HUES48 (cell line): ENCODE data around the gene PAFAH2.
"Not testable (repeated sequence)": the region's sequence is repeated elsewhere in the genome, so short reads cannot be mapped to it uniquely, and the experiment has no call there.

ENCODE experiments used
- H3K27ac ChIP-seq: one replicate; pipeline ENCODE4 v1.7.0; 2013; ENCODE audit warnings: low read depth, low read length, inconsistent platforms
- H3K27me3 ChIP-seq: 2 replicates; pipeline ENCODE4 v1.6.1; 2013; ENCODE audit warnings: mild to moderate bottlenecking, low read length; ENCODE audit not compliant: control insufficient read depth, insufficient read depth
- H3K36me3 ChIP-seq: 2 replicates; pipeline ENCODE4 v1.6.1; 2013; ENCODE audit warnings: low read length; ENCODE audit not compliant: control insufficient read depth, insufficient read depth
- H3K4me1 ChIP-seq: 2 replicates; pipeline ENCODE4 v1.6.1; 2013; ENCODE audit warnings: mild to moderate bottlenecking, low read length; ENCODE audit not compliant: control insufficient read depth, insufficient read depth
- H3K4me3 ChIP-seq: 2 replicates; pipeline ENCODE4 v1.5.1; 2013; ENCODE audit warnings: mild to moderate bottlenecking, low read depth, low read length
- H3K9ac ChIP-seq: 2 replicates; pipeline ENCODE4 v1.6.1; 2013; ENCODE audit warnings: mild to moderate bottlenecking, low read depth, low read length, moderate library complexity
- H3K9me3 ChIP-seq: 2 replicates; pipeline ENCODE4 v1.6.1; 2013; ENCODE audit warnings: low read length; ENCODE audit not compliant: control insufficient read depth, insufficient read depth

The PAFAH2 gene

DNA sequence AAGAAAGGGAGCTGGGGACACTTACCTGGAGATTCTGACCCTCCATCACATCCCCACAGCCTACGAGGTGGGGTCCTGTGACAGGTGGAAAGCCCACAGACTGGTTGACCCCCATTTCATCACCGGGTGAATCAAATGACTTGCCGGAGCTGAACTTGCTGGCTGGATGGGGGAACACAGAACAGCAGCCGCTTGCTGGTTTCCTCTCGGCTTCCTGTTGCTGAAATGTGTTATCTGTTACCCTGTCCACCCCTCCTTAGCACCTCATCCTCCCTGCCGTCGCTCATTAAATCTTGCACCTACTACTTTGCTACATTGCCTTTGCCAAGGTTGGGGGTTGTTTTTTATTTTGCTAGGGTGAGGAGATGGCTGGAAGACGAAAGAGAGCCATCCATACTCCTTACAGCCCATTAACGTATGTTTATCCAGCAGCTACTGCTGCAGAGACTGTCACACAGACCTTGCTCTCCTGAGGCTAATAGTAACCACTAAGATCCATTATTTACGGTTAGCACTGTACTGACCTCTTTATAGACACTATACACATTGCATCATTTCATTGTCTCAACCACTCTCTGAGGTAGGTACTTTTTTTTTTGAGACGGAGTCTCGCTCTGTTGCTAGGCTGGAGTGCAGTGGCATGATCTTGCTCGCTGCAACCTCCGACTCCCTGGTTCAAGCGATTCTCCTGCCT is 7.0 kb downstream of the PAFAH2 start:
- Histone ChIP-seq H3K27ac (no peak overlapping the region), H3K4me1 (peaks cover 4% of the 10 kb centered on the region; the same call in 1 of the 2 replicates)

DNA sequence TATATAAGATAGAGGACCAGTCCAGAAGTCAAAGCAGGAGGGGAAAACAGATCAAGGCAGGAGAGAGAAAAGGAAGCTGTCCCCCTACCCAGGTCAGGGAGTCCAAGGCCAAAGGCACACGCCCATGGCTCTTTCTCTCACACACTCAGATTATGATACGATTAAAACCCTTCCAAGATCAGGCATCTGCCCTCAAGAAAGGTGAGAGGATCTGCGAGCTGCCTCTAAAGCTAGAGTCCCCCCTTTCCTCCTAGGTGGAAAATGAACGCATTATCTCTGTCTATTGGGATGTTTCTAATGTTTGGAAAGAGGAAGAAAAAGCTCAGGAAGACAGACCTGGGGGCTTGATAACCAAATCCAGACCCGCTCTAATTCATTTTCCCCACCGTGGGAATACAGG is 7.6 kb downstream of the PAFAH2 start:
- H3K27me3 ChIP-seq = no peaks in the 10 kb centered on the region
- no peak overlapping the region for H3K9ac ChIP-seq
- H3K27ac ChIP-seq = no peak overlapping the region
- no peak overlapping the region for H3K4me3 ChIP-seq
- peaks cover 34% of the 10 kb centered on the region for H3K36me3 ChIP-seq
- no peaks in the 10 kb centered on the region for H3K9me3 ChIP-seq
- peaks cover 4% of the 10 kb centered on the region; the same call in 1 of the 2 replicates for H3K4me1 ChIP-seq

More for the DNA sequence above, 7.0 kb downstream of the PAFAH2 start:
- H3K4me3 ChIP-seq = no peak overlapping the region
- no peaks in the 10 kb centered on the region for H3K27me3 ChIP-seq
- peaks cover 28% of the 10 kb centered on the region for H3K36me3 ChIP-seq
- H3K9me3 ChIP-seq = no peaks in the 10 kb centered on the region
- no peak overlapping the region for H3K9ac ChIP-seq

DNA sequence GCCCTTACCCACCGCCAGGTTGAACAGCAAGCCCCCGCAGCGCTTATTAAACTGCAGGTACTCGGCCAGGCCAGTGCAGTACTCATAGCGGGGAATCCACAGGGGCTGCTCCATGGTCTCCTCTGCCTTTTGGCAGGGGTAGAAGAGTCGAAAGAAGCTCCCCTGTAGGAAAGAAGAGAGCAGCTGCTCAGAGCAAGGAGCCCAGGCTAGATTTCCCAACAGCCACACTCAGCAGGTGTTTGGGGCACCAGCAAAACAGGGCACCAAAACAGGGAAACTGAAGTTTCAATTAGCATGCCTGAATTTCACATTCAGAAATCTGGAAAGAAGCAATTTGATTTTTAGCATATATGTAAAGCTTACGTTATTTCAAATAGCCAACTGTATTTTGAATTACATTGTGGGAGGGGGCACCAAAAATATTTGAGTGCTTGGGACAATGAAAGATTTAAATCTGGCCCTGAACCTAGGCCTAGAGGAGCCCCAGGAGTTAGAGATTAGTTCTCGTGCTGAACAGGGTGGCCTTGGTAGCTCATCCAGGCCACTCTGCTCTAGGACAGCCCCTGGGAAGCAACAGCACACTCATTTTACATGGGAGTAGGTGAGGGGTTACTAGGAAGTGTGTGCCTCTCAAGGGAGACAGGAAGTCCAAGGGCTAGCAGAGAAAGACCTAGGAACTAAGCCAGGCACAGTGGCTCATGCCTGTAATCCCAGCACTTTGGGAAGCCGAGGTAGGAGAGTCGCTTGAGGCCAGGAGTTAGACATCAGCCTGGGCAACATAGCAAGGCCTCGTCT is 8.2 kb downstream of the PAFAH2 start:
- Histone ChIP-seq H3K27me3 (no peaks in the 10 kb centered on the region), H3K36me3 (peaks cover 37% of the 10 kb centered on the region), H3K27ac (no peak overlapping the region), H3K9ac (no peak overlapping the region), H3K4me1 (peaks cover 4% of the 10 kb centered on the region; the same call in 1 of the 2 replicates), H3K9me3 (no peaks in the 10 kb centered on the region), H3K4me3 (no peak overlapping the region)

DNA sequence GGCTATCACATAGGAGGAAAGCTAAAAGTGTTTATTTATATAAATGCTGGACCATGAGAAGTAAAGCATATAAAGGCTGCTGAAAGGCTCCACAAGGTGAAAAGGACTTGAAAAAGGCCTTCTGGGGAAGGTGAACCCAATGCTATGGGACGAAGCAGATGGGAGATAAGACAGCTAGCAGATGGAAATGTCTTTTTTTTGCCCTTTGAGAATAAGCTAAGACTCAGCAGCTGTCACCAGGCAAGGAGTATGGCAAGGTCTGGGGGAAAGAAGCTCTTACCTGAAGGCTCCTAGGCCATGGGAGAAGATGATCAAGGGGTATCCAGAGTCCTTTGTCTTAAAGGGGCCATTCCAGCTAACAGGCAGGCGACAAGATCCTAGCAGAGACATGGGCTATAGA is 9.9 kb downstream of the PAFAH2 start:
- Histone ChIP-seq H3K4me3 (no peak overlapping the region), H3K27me3 (no peaks in the 10 kb centered on the region), H3K27ac (no peak overlapping the region), H3K4me1 (no peaks in the 10 kb centered on the region), H3K36me3 (peaks cover 48% of the 10 kb centered on the region), H3K9me3 (no peaks in the 10 kb centered on the region), H3K9ac (no peak overlapping the region)

DNA sequence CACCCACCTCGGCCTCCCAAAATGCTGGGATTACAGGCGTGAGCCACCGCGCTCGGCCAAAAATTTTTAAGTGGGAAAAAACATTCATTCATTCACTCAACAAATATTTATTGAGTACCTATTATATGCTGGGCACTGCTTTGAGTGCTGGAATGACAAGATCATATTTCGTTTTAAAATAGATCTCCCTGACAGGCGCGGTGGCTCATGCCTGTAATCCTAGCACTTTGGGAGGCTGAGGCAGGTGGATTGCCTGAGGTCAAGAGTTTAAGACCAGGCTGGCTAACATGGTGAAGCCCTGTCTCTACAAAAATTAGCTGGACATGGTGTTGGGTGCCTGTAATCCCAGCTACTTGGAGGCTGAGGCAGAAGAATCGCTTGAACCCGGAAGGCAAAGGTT is 11.1 kb downstream of the PAFAH2 start:
- not testable (repeated sequence) for H3K27ac ChIP-seq, H3K27me3 ChIP-seq, H3K4me3 ChIP-seq, H3K9me3 ChIP-seq, H3K4me1 ChIP-seq, H3K9ac ChIP-seq
- H3K36me3 ChIP-seq = peaks cover 59% of the 10 kb centered on the region

DNA sequence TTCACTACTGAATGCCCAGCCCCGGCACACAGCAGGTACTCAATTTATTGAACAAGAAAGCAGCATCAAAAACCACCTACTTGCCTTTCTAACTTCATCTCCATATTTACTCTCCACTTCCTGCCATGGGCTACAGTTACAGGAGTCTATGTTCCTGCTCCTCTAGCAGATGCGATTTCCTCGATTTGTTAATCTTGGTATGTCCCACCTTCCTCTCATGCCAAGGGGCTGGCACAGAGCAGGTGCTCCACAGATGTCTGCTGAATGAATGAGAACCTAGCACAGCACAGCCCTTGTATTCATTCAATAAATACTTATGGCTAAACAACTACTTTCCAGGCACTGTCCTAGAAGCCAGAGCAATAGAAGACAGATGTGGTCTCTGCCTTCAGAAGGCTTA is 12.2 kb downstream of the PAFAH2 start:
- Histone ChIP-seq H3K4me3 (no peak overlapping the region), H3K36me3 (peaks cover 68% of the 10 kb centered on the region), H3K9ac (no peak overlapping the region), H3K27ac (no peak overlapping the region), H3K27me3 (no peaks in the 10 kb centered on the region), H3K4me1 (no peaks in the 10 kb centered on the region), H3K9me3 (no peaks in the 10 kb centered on the region)

DNA sequence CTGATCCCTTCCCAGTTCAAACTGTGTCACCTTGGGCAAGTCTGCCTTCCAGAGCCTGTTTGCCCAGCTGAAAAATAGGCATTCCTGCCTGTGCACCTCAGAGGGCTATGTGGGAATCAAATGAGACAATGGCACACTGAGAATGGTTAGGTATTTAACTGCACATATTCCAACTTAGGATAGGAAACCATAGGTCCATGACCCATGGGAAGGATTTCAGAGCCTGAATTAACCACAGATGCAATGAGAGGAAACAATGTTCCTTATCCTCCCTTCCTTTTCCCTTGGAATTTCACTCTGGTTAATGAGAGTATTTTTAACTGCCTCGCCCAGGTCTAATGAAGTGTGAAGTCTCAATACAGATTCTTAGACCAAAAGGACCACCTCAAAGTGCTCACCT is 12.7 kb downstream of the PAFAH2 start:
- Histone ChIP-seq H3K27ac (no peak overlapping the region), H3K36me3 (peaks cover 70% of the 10 kb centered on the region), H3K27me3 (no peaks in the 10 kb centered on the region), H3K9me3 (no peaks in the 10 kb centered on the region), H3K4me3 (no peak overlapping the region), H3K4me1 (no peaks in the 10 kb centered on the region), H3K9ac (no peak overlapping the region)

DNA sequence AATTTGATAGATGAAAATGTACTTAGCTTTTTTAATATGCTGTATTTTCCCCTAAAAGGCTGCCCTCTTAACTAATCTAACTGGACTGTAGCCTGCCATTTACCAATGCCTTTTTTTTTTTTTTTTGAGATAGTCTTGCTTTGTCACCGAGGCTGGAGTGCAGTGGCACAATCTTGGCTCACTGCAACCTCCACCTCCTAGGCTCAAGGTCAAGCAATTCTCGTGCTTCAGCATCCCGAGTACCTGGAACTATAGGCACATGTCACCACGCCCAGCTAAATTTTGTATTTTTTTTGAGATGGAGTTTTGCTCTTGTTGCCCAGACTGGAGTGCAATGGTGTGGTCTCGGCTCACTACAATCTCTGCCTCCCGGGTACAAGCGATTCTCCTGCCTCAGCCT is 18.7 kb downstream of the PAFAH2 start:
- no peaks in the 10 kb centered on the region for H3K9me3 ChIP-seq
- H3K4me1 ChIP-seq = no peaks in the 10 kb centered on the region
- no peak overlapping the region for H3K4me3 ChIP-seq
- no peak overlapping the region for H3K9ac ChIP-seq
- no peaks in the 10 kb centered on the region for H3K27me3 ChIP-seq
- H3K36me3 ChIP-seq = peaks cover 56% of the 10 kb centered on the region
- no peak overlapping the region for H3K27ac ChIP-seq

DNA sequence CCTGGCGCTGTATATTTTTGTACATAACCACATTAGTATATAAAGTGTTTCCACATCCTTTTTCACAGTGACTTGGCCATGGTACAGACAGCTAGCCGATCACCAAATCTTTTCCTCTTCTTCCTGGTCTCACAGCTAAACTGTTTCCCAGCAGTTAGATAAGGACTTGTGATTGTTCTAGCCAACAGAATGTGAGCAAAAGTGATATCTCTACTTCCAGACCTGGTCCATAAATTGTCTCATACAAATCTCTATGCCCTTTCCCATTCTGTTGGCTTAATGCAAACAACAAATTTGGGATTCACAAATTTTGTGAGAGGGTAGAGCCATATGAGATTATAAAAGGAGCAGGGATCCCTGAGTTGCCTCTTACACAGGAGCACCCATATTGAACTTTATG is 19.5 kb downstream of the PAFAH2 start:
- Histone ChIP-seq H3K9me3 (no peaks in the 10 kb centered on the region), H3K27me3 (no peaks in the 10 kb centered on the region), H3K9ac (no peak overlapping the region), H3K4me1 (no peaks in the 10 kb centered on the region), H3K4me3 (no peak overlapping the region), H3K36me3 (peaks cover 55% of the 10 kb centered on the region), H3K27ac (no peak overlapping the region)

DNA sequence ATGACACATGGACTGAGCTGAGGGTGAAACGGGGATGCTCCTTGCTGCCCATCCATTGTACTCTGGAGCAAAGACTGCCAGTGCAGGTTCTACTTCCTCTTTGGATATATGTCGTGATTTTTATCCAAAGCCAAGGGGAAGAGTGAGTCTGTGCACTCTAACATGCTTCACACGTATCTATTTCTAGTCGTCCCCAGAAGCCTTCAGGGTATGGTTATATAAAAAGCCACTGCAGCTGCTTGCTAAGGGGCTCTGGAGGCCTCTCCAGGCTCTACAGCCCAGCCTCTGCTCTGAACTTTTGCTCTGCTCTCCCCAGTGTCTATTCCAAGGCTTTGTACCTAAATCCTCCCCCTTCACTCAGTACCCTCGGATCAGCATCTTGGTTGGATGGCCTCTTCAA is 20.1 kb downstream of the PAFAH2 start:
- Histone ChIP-seq H3K27me3 (no peaks in the 10 kb centered on the region), H3K27ac (no peak overlapping the region), H3K9me3 (no peaks in the 10 kb centered on the region), H3K36me3 (peaks cover 55% of the 10 kb centered on the region), H3K4me3 (no peak overlapping the region), H3K4me1 (no peaks in the 10 kb centered on the region), H3K9ac (no peak overlapping the region)

DNA sequence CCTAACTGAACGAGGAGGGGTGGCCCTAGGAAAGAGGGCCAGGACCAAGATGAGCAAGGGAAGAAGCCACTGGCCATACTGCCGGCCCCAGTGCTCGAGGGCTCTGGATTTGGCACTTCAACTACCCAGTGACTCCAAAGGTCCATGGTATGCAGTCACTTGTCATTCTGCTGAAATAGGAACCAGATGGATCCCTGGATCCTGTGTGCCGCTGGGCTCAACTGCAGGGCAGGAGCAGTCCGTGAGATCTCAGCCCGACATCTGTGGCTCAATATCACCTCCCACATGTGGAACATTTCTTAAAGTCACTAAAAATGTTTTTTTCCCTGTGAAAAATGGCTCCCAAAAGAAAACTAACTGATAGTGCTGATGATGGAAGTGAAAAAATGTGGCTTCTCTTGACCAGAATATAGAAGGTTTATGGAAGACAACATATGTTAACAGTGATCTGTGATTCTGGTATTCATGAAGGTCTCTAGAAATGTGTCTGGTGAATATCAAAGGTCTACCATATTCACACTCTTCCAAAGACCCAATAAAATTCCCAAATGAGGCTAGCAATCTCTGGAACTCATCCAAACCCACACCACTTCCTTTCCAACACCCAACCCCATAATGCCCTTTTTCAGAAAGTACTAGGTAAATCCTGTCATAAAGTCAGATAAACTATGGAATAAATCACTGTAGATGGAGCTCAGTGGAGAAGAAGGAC is 24.1 kb downstream of the PAFAH2 start:
- Histone ChIP-seq H3K9me3 (no peaks in the 10 kb centered on the region), H3K27me3 (no peaks in the 10 kb centered on the region; the same call in 1 of the 2 replicates), H3K4me3 (no peak overlapping the region), H3K4me1 (peaks cover 8% of the 10 kb centered on the region), H3K27ac (no peak overlapping the region), H3K36me3 (peaks cover 46% of the 10 kb centered on the region), H3K9ac (no peak overlapping the region)
